8988T (cell line): Measurements from ENCODE around the gene SNX33.

ENCODE experiments used
- DNase-seq: peaks from one replicate; pipeline ENCODE4 v3.0.0; 2011

Gene SNX33

GRCh38 chr15:75641603-75642002 lies 6.1 kb upstream of the SNX33 start:
- no peak for DNase-seq

- DNase-seq: no peak
Measured at GRCh38 chr15:75644376-75644775, 3.3 kb upstream of the SNX33 start.

GRCh38 chr15:75646112-75646943 lies 1.4 kb upstream of the SNX33 start:
- DNase-seq: no peak

GRCh38 chr15:75646944-75647364 lies 758 bp upstream of the SNX33 start:
- no peak for DNase-seq

GRCh38 chr15:75648156-75649000 lies 666 bp downstream of the SNX33 start:
- no peak for DNase-seq

GRCh38 chr15:75649045-75649761 lies 1.5 kb downstream of the SNX33 start:
- DNase-seq: no peak

GRCh38 chr15:75649848-75650247 lies 2.1 kb downstream of the SNX33 start:
- no peak for DNase-seq

- DNase-seq: no peak
Measured at GRCh38 chr15:75650908-75651809, 3.4 kb downstream of the SNX33 start.

- DNase-seq: no peak
Measured at GRCh38 chr15:75651810-75652543, 4.3 kb downstream of the SNX33 start.

GRCh38 chr15:75653347-75653913 lies 5.7 kb downstream of the SNX33 start:
- no peak for DNase-seq

- no peak for DNase-seq
Measured at GRCh38 chr15:75654201-75654907, 6.6 kb downstream of the SNX33 start.

- no peak for DNase-seq
Measured at GRCh38 chr15:75655931-75656330, 8.2 kb downstream of the SNX33 start.

- DNase-seq: no peak
Measured at GRCh38 chr15:75656331-75656730, 8.6 kb downstream of the SNX33 start.

GRCh38 chr15:75656813-75657212 lies 9.1 kb downstream of the SNX33 start:
- DNase-seq: no peak

- DNase-seq: no peak
Measured at GRCh38 chr15:75659141-75659771, 11.5 kb downstream of the SNX33 start.

GRCh38 chr15:75659928-75660645 lies 12.4 kb downstream of the SNX33 start:
- no peak for DNase-seq

GRCh38 chr15:75661100-75661755 lies 13.5 kb downstream of the SNX33 start:
- peak; percentile 87 for DNase-seq

GRCh38 chr15:75661756-75662140 lies 14.0 kb downstream of the SNX33 start:
- DNase-seq: no peak
